ENCODE measurements around the gene LIMS1. TPM values are rescaled to one million over a fixed set of nuclear protein-coding genes. Genes with fewer than 3 reads are reported as not detected.
"Not testable (repeated sequence)": the region's sequence is repeated elsewhere in the genome, so short reads cannot be mapped to it uniquely, and the experiment has no call there.

LIMS1 gene
- total RNA-seq, 1 donor from 2014 or later = 19.4 TPM

DNA sequence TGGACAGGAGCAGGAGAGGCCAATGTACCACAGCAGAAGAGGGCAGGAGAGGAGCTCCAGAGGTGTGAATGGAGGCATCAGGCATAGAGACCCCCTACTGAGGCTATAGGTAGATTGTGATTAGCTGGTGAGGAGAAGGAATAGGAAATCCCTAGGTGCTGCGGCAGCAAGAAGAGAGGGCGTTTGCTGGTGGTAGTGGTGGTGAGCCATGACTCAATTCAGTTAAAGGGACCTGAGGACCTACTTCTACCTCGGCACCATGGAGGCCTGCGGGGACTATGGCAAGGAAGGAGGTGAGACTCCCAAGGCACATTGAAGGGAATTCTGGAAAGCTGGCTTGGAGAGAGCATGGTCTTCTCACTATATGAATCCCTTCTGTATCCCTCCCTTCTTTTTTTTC, 127.2 kb downstream of the LIMS1 start:
- not testable (repeated sequence) for H3F3A ChIP-seq (ENCODE audit: low read depth); H4K20me1 ChIP-seq (ENCODE audit: low read depth); H3K27ac Mint-ChIP-seq; H2AFZ ChIP-seq (replicated peaks); H3K4me1 ChIP-seq; H3K27ac ChIP-seq; DNase-seq (ENCODE audit: low spot score); H3K36me3 Mint-ChIP-seq; H3K27me3 ChIP-seq; H3K9ac ChIP-seq; H3K9me3 ChIP-seq (ENCODE audit: low read depth); H3K79me2 ChIP-seq (ENCODE audit: low read depth); H3K36me3 ChIP-seq; H3K4me3 Mint-ChIP-seq; H3K4me2 ChIP-seq; H3K9me3 Mint-ChIP-seq; H3K4me3 ChIP-seq; H3K27me3 Mint-ChIP-seq (ENCODE audit: insufficient read depth, low read depth)
- H3K4me1 Mint-ChIP-seq = peaks cover 17% of the 10 kb centered on the region

DNA sequence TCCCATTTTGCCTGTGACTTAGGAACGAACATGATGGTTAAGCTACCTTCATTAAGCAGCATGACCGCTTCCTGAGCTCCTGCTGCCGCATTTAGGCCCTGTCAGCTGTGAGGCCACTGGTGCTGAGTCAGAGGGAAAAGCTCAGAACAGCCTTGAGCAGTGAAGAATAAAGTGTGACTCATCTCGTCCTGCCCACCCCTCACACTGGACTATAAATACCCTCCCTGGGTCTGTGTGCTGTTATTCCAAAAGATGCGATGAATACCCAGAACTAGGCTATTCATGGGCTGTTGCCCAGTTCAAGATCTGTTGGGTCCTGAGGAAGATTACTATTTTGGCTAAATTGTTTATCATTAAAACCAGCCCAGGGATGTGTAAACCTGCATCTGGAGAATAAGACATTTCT, 127.9 kb downstream of the LIMS1 start:
- H3K4me1 ChIP-seq; H3K27me3 ChIP-seq; H4K20me1 ChIP-seq (ENCODE audit: low read depth); H3K36me3 Mint-ChIP-seq; H3K36me3 ChIP-seq; H3F3A ChIP-seq (ENCODE audit: low read depth); H3K9me3 ChIP-seq (ENCODE audit: low read depth); H3K9me3 Mint-ChIP-seq; H2AFZ ChIP-seq (replicated peaks); H3K4me3 ChIP-seq; H3K27ac ChIP-seq; H3K79me2 ChIP-seq (ENCODE audit: low read depth); H3K27me3 Mint-ChIP-seq (ENCODE audit: insufficient read depth, low read depth); H3K9ac ChIP-seq; H3K4me2 ChIP-seq: not testable (repeated sequence)
- DNase-seq (ENCODE audit: low spot score) = peak; percentile 2
- H3K27ac Mint-ChIP-seq = peak overlapping the region; percentile 57
- H3K4me1 Mint-ChIP-seq = peaks cover 17% of the 10 kb centered on the region
- H3K4me3 Mint-ChIP-seq = peak overlapping the region; percentile 5

DNA sequence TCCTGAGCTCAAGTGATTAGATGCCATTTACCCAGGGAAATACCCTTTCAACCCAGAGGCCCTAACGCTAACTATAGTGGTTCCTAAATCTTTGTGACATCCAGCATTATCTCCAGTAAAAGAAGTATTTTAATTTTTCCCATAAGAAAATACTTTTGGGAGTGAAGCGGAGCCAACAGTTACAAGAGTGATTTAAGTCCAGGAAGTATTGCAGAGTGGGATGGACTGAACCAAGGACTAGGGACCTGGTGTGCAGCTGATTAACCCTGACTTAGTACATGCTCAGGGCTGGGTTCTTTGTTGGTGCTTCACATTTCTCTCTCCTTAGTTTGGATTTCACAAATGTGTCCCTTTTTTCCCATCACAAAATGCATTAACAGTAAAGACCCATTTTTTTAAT, 129.1 kb downstream of the LIMS1 start:
- not testable (repeated sequence) for H3K9me3 ChIP-seq (ENCODE audit: low read depth); H3F3A ChIP-seq (ENCODE audit: low read depth); H3K9me3 Mint-ChIP-seq; H3K27me3 Mint-ChIP-seq (ENCODE audit: insufficient read depth, low read depth); H3K36me3 ChIP-seq; H3K4me1 ChIP-seq; H3K79me2 ChIP-seq (ENCODE audit: low read depth); H3K27ac Mint-ChIP-seq; H4K20me1 ChIP-seq (ENCODE audit: low read depth); H3K27ac ChIP-seq; H3K9ac ChIP-seq; H3K4me3 ChIP-seq; H3K36me3 Mint-ChIP-seq; H3K27me3 ChIP-seq; H2AFZ ChIP-seq (replicated peaks); DNase-seq (ENCODE audit: low spot score); H3K4me2 ChIP-seq; H3K4me3 Mint-ChIP-seq
- peaks cover 17% of the 10 kb centered on the region for H3K4me1 Mint-ChIP-seq

DNA sequence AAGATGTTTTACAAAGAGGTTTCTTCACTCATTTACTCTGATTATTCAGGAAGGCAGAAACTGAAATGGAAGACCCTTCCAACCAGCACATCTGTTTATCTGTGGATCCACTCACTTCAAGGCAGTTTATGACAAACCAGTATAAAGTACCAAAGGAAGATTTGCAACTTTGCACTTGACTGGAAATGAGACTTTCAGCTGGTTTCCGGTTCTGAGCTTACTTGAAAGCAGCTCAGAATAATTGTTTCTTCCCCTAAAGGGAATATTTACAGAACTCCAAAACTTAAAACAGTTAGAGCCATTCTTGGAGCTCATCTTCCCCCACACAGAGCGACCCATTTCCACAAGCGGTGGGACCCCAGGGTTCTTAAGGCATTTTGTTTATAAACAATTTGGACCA, 129.8 kb downstream of the LIMS1 start:
- H3K4me2 ChIP-seq = not testable (repeated sequence)

DNA sequence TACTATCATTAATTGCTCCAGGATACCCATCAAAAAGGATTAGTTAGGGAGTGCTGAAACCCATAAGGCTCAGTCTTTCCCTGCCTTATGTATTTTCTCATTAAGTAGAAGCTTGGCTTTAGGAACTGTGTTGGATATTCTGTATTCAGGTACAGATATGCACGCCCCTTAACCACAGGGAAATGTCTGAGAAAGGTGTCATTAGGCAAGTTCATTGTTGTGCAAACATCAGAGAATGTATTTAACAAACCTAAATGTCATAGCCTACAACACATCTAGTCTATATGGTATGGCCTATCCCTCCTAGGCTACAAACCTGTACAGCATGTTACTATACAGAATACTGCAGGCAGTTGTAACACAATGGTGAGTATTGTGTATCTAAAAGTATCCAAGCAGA, 130.7 kb downstream of the LIMS1 start:
- not testable (repeated sequence) for H3K9me3 ChIP-seq (ENCODE audit: low read depth); H3K79me2 ChIP-seq (ENCODE audit: low read depth); H3K27me3 Mint-ChIP-seq (ENCODE audit: insufficient read depth, low read depth); H3K4me1 ChIP-seq; H3K4me3 Mint-ChIP-seq; H3K27ac Mint-ChIP-seq; H3K9me3 Mint-ChIP-seq; H3K4me2 ChIP-seq; H3K36me3 Mint-ChIP-seq; H3F3A ChIP-seq (ENCODE audit: low read depth); H3K36me3 ChIP-seq; H3K27me3 ChIP-seq; H2AFZ ChIP-seq (replicated peaks); DNase-seq (ENCODE audit: low spot score); H3K9ac ChIP-seq; H4K20me1 ChIP-seq (ENCODE audit: low read depth); H3K27ac ChIP-seq; H3K4me3 ChIP-seq
- peaks cover 17% of the 10 kb centered on the region for H3K4me1 Mint-ChIP-seq

More for the DNA sequence above, 129.8 kb downstream of the LIMS1 start:
- not testable (repeated sequence) for H3K4me3 ChIP-seq; H3K4me1 ChIP-seq; H3K9ac ChIP-seq; H3K9me3 Mint-ChIP-seq; H3K27me3 ChIP-seq; H4K20me1 ChIP-seq (ENCODE audit: low read depth); H3F3A ChIP-seq (ENCODE audit: low read depth); DNase-seq (ENCODE audit: low spot score); H3K27ac ChIP-seq; H3K27me3 Mint-ChIP-seq (ENCODE audit: insufficient read depth, low read depth); H3K4me3 Mint-ChIP-seq; H3K36me3 Mint-ChIP-seq; H3K9me3 ChIP-seq (ENCODE audit: low read depth); H3K79me2 ChIP-seq (ENCODE audit: low read depth); H2AFZ ChIP-seq (replicated peaks); H3K27ac Mint-ChIP-seq; H3K36me3 ChIP-seq
- H3K4me1 Mint-ChIP-seq = peaks cover 17% of the 10 kb centered on the region

DNA sequence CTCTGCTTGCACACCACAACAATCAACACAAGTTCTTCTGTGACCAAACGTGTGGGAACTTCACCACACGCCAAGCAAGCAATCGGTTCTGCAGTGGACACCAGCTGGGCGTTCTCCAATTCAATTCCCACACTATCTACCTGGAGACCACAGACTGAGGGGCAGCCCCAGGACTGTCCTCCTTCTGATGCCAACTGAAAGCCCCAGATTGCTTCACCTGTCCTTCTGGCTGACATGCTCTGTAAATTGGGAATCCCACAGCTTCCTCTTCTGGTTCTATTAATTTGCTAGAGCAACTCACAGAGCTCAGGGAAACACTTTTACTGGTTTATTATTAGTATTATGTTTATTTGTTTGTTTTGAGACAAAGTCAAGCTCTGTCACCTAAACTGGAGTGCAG, 131.7 kb downstream of the LIMS1 start:
- not testable (repeated sequence) for H3K27me3 Mint-ChIP-seq (ENCODE audit: insufficient read depth, low read depth)

DNA sequence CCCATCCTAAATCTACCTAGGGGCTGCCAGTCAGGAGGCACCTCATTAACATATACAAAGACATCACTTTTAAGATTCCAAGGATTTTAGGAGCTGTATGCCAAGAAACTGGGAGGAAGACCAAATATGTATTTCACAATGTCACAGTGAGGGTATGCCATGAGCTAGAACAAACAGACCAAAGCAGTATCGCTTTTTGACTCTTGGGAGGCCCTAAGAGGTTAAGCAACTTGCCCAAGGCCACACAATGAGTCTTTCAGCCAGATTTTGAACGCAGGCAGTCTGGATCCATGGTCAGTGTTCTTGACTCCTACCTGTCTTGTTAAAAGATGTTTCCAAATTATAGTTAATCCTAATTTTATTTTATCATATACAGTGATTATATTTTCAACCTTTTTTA, 132.9 kb downstream of the LIMS1 start:
- not testable (repeated sequence) for DNase-seq (ENCODE audit: low spot score); H3K27me3 Mint-ChIP-seq (ENCODE audit: insufficient read depth, low read depth); H3K4me3 Mint-ChIP-seq; H3K4me1 ChIP-seq; H3K9me3 ChIP-seq (ENCODE audit: low read depth); H3K9me3 Mint-ChIP-seq; H3K27me3 ChIP-seq; H3K4me1 Mint-ChIP-seq; H3K27ac ChIP-seq; H2AFZ ChIP-seq (replicated peaks); H3K9ac ChIP-seq; H3K4me3 ChIP-seq; H3K36me3 Mint-ChIP-seq; H3K4me2 ChIP-seq; H3F3A ChIP-seq (ENCODE audit: low read depth); H4K20me1 ChIP-seq (ENCODE audit: low read depth); H3K36me3 ChIP-seq; H3K79me2 ChIP-seq (ENCODE audit: low read depth); H3K27ac Mint-ChIP-seq

More for the DNA sequence above, 131.7 kb downstream of the LIMS1 start:
- H3K27ac ChIP-seq; H3K4me3 Mint-ChIP-seq; H4K20me1 ChIP-seq (ENCODE audit: low read depth); DNase-seq (ENCODE audit: low spot score); H3K9ac ChIP-seq; H3K4me2 ChIP-seq; H3F3A ChIP-seq (ENCODE audit: low read depth); H3K36me3 ChIP-seq; H3K4me1 ChIP-seq; H3K36me3 Mint-ChIP-seq; H3K27ac Mint-ChIP-seq; H3K79me2 ChIP-seq (ENCODE audit: low read depth); H3K27me3 ChIP-seq; H3K9me3 Mint-ChIP-seq; H3K4me3 ChIP-seq; H2AFZ ChIP-seq (replicated peaks); H3K9me3 ChIP-seq (ENCODE audit: low read depth): not testable (repeated sequence)
- H3K4me1 Mint-ChIP-seq = peaks cover 17% of the 10 kb centered on the region

DNA sequence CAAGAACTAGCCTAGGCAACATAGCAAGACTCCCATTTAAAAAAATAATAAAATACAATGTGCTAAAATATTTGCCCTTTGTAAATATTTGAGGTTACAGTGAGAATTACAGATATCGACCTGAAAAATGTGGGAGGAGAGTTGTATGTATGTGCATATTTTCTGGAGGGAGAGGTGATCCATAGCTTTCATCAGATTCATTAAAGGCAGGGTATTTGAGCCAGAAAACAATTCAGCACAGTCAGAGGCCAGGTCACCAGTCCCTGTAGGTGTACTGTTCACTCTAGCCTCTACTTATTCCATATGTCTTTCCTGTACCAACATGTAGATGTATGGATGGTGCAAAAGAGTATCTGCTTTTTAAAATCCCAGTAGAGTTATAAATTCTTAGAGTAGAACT, 136.0 kb downstream of the LIMS1 start:
- H3K9me3 Mint-ChIP-seq; H3K27ac Mint-ChIP-seq; H3K79me2 ChIP-seq (ENCODE audit: low read depth); H3K36me3 Mint-ChIP-seq; H3K4me3 Mint-ChIP-seq; DNase-seq (ENCODE audit: low spot score); H3K4me1 ChIP-seq; H3K27me3 ChIP-seq; H3K9ac ChIP-seq; H3K4me2 ChIP-seq; H3K4me1 Mint-ChIP-seq; H3K4me3 ChIP-seq; H3K9me3 ChIP-seq (ENCODE audit: low read depth); H3F3A ChIP-seq (ENCODE audit: low read depth); H2AFZ ChIP-seq (replicated peaks); H3K36me3 ChIP-seq; H4K20me1 ChIP-seq (ENCODE audit: low read depth); H3K27me3 Mint-ChIP-seq (ENCODE audit: insufficient read depth, low read depth); H3K27ac ChIP-seq: not testable (repeated sequence)
